RWPE1 (cell line): Measurements from ENCODE around the gene GRM1.
"Not testable (repeated sequence)": the region's sequence is repeated elsewhere in the genome, so short reads cannot be mapped to it uniquely, and the experiment has no call there.

Source experiments
- CTCF ChIA-PET: fragments of 350-600 bp; sonication (Branson Sonifier 250); formaldehyde crosslinking; extraction: SDS; loops from one replicate; lab custom pipeline; 2021; lab: Yijun Ruan, JAX
- POLR2A ChIA-PET: fragments of 400-600 bp; formaldehyde crosslinking; extraction: SDS; loops from one replicate; lab custom pipeline; 2020; ENCODE audit warnings: antibody characterized with exemption; ENCODE audit not compliant: low non-redundant PET; lab: Yijun Ruan, JAX
- DNase-seq: peaks from one replicate; pipeline ENCODE4 v3.0.0; 2012; ENCODE audit warnings: low spot score
- H3K27ac ChIP-seq: fragments of 450-650 bp; 2 replicates; pipeline ENCODE4 v1.5.1; 2017
- TF ChIP-seq, protein P1 (sequence below): fragments of 450-650 bp; conservative IDR thresholded peaks from 2 replicates; pipeline ENCODE4 v1.5.1; 2017; ENCODE audit warnings: low read depth, mild to moderate bottlenecking

Gene GRM1

DNA sequence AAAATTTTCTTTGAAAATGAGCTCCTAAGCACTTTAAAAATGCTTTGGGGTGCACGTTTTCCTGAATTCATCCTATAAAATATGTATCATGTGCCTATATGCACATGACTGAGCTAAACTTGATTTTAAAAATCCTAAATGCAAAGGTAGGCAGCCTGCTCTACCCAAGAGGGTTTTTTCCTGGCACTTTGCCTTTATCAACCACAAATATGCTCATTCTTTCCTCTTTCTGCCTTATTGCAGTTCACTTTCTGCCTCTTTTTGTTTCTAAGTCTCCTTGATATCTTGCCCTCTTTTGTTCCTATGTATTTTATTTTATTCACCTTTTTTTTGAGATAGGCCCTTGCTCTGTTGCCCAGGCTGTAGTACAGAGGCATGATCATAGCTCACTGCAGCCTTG, 229.3 kb downstream of the GRM1 start:
- TF ChIP-seq, protein P1, sequence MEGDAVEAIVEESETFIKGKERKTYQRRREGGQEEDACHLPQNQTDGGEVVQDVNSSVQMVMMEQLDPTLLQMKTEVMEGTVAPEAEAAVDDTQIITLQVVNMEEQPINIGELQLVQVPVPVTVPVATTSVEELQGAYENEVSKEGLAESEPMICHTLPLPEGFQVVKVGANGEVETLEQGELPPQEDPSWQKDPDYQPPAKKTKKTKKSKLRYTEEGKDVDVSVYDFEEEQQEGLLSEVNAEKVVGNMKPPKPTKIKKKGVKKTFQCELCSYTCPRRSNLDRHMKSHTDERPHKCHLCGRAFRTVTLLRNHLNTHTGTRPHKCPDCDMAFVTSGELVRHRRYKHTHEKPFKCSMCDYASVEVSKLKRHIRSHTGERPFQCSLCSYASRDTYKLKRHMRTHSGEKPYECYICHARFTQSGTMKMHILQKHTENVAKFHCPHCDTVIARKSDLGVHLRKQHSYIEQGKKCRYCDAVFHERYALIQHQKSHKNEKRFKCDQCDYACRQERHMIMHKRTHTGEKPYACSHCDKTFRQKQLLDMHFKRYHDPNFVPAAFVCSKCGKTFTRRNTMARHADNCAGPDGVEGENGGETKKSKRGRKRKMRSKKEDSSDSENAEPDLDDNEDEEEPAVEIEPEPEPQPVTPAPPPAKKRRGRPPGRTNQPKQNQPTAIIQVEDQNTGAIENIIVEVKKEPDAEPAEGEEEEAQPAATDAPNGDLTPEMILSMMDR: no peak
- ChIA-PET CTCF (no interaction called here), POLR2A (no interaction called here)
- H3K27ac ChIP-seq: no peak overlapping the region
- no peak for DNase-seq

GRCh38 chr6:146260886-146261285, 232.0 kb downstream of the GRM1 start:
- H3K27ac ChIP-seq: no peak overlapping the region
- TF ChIP-seq, protein P1: no peak

GRCh38 chr6:146265056-146265455, 236.2 kb downstream of the GRM1 start:
- H3K27ac ChIP-seq: no peak overlapping the region
- DNase-seq: no peak
- POLR2A ChIA-PET: no interaction called here
- CTCF ChIA-PET: no interaction called here
- TF ChIP-seq, protein P1: no peak

More at GRCh38 chr6:146260886-146261285, 232.0 kb downstream of the GRM1 start:
- POLR2A ChIA-PET: no interaction called here
- no peak for DNase-seq
- CTCF ChIA-PET: no interaction called here

DNA sequence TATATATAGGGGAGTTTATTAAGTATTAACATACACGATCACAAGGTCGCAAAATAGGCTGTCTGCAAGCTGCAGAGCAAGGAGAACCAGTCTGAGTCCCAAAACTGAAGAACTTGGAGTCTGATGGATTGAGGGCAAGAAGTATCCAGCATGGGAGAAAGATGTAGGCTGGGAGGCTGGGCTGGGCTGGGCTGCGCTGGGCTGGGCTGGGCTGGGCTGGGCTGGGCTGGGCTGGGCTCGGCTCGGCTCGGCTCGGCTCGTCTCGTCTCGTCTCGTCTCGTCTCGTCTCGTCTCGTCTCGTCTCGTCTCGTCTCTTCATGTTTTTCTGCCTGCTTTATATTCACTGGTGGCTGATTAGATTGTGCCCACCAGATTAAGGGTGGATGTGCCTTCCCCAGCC, 238.6 kb downstream of the GRM1 start:
- TF ChIP-seq, protein P1: no peak
- no peak for DNase-seq
- ChIA-PET POLR2A (no interaction called here), CTCF (no interaction called here)
- H3K27ac ChIP-seq: no peak overlapping the region

GRCh38 chr6:146267946-146268345, 239.1 kb downstream of the GRM1 start:
- no peak for DNase-seq
- CTCF ChIA-PET: no interaction called here
- POLR2A ChIA-PET: no interaction called here
- no peak overlapping the region for H3K27ac ChIP-seq
- TF ChIP-seq, protein P1: no peak

- POLR2A ChIA-PET: no interaction called here
- TF ChIP-seq, protein P1: no peak
- no peak for DNase-seq
- CTCF ChIA-PET: no interaction called here
- H3K27ac ChIP-seq: no peak overlapping the region
Observed at GRCh38 chr6:146269482-146269881, 240.6 kb downstream of the GRM1 start.

DNA sequence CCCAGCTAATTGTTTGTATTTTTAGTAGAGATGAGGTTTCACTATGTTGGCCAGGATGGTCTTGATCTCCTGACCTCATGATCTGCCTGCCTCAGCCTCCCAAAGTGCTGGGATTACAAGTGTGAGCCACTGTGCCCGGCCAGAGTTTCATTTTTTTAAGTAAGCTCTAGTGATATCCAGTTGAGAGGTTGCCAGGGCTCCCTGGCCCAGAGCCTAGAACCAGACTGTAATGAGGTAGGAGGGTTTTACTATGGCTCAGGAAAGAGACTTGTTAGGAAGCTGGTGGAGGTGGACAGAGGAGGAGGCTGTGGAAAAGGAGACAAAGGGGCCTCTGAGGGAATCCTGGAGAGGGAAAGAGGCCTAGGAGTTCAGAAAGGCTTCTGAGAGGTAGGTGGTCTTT, 242.3 kb downstream of the GRM1 start:
- H3K27ac ChIP-seq, DNase-seq, POLR2A ChIA-PET, CTCF ChIA-PET: not testable (repeated sequence)
